ENCODE measurements around the gene MESP2. TPM values are rescaled to one million over a fixed set of nuclear protein-coding genes. Genes with fewer than 3 reads are reported as not detected.

MESP2 gene
- total RNA-seq, 1 experiment from 2014 or later, result 0.70 TPM

GRCh38 chr15:89743011-89743410 lies 33.1 kb upstream of the MESP2 start:
- ChIA-PET CTCF (interaction anchor here (1.3 kb wide), 1 partner anchor 132 kb away, joined by 3 read pairs; no protein-coding TSS in a partner anchor), POLR2A (no interaction called here)
- Mint-ChIP-seq H3K9me3 (ENCODE audit: unreplicated experiment) (no peaks in the 10 kb centered on the region), H3K4me3 (ENCODE audit: unreplicated experiment) (no peak overlapping the region), H3K36me3 (ENCODE audit: insufficient read depth, unreplicated experiment) (no peaks in the 10 kb centered on the region), H3K27me3 (ENCODE audit: insufficient read depth, unreplicated experiment) (peaks cover 3% of the 10 kb centered on the region), H3K27ac (ENCODE audit: unreplicated experiment) (no peak overlapping the region), H3K4me1 (ENCODE audit: low read depth, unreplicated experiment) (no peaks in the 10 kb centered on the region)
- BruUV-seq (replicated peaks), result no TSS peak
- no peaks in the 10 kb centered on the region for H3K27me3 ChIP-seq (replicated peaks; ENCODE audit: control insufficient read depth, insufficient read depth, low read length)
- no peaks in the 10 kb centered on the region for H3K4me1 ChIP-seq
- TF ChIP-seq, protein P1, sequence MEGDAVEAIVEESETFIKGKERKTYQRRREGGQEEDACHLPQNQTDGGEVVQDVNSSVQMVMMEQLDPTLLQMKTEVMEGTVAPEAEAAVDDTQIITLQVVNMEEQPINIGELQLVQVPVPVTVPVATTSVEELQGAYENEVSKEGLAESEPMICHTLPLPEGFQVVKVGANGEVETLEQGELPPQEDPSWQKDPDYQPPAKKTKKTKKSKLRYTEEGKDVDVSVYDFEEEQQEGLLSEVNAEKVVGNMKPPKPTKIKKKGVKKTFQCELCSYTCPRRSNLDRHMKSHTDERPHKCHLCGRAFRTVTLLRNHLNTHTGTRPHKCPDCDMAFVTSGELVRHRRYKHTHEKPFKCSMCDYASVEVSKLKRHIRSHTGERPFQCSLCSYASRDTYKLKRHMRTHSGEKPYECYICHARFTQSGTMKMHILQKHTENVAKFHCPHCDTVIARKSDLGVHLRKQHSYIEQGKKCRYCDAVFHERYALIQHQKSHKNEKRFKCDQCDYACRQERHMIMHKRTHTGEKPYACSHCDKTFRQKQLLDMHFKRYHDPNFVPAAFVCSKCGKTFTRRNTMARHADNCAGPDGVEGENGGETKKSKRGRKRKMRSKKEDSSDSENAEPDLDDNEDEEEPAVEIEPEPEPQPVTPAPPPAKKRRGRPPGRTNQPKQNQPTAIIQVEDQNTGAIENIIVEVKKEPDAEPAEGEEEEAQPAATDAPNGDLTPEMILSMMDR (IDR thresholded peaks at IDR 0.05; ENCODE audit: insufficient read depth in 1 of 2, low read depth in 1 of 2, low read length in 1 of 2, severe bottlenecking in 1 of 2, unreplicated experiment in 1 of 2), result no peak
- DNase-seq, result no peak
- H3K36me3 ChIP-seq (ENCODE audit: control insufficient read depth, insufficient read depth, low read length), result no peaks in the 10 kb centered on the region
- no peak overlapping the region for H3K4me3 ChIP-seq (ENCODE audit: low read depth, low read length)
- intact Hi-C loops (cut with micrococcal nuclease; ENCODE audit: unreplicated experiment), result loop anchor here (5.0 kb wide), 1 partner anchor 344 kb away; no protein-coding TSS in a partner anchor
- H3K9me3 ChIP-seq, result no peaks in the 10 kb centered on the region

DNA sequence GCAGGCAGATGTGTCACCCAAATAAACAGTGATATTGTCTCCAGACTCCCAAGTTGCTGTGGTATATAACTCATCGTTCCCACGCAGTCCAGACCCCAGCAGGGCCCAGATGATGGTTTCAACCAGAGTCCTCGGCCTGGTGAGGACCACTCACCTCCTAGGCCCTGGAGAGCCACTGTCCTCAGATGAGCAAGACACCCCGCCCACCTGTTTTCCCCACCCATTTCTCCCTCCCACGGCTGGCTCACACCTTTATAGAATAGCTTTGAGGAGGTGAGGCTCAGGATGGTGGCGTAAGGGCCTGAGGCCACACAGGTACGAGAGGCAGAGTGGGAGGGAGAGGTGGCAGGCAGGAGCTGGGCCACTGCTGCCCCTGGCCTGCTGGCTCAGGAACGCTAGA lies 32.5 kb upstream of the MESP2 start:
- Mint-ChIP-seq H3K36me3 (ENCODE audit: insufficient read depth, unreplicated experiment) (no peaks in the 10 kb centered on the region), H3K27ac (ENCODE audit: unreplicated experiment) (no peak overlapping the region), H3K27me3 (ENCODE audit: insufficient read depth, unreplicated experiment) (peaks cover 3% of the 10 kb centered on the region), H3K4me3 (ENCODE audit: unreplicated experiment) (no peak overlapping the region), H3K4me1 (ENCODE audit: low read depth, unreplicated experiment) (no peaks in the 10 kb centered on the region), H3K9me3 (ENCODE audit: unreplicated experiment) (no peaks in the 10 kb centered on the region)
- ChIA-PET CTCF (no interaction called here), POLR2A (no interaction called here)
- no peaks in the 10 kb centered on the region for H3K36me3 ChIP-seq (ENCODE audit: control insufficient read depth, insufficient read depth, low read length)
- TF ChIP-seq, protein P1 (IDR thresholded peaks at IDR 0.05; ENCODE audit: insufficient read depth in 1 of 2, low read depth in 1 of 2, low read length in 1 of 2, severe bottlenecking in 1 of 2, unreplicated experiment in 1 of 2), result no peak
- BruUV-seq (replicated peaks), result no TSS peak
- intact Hi-C loops (cut with micrococcal nuclease; ENCODE audit: unreplicated experiment), result loop anchor here (5.0 kb wide), 1 partner anchor 344 kb away; no protein-coding TSS in a partner anchor
- H3K4me1 ChIP-seq, result no peaks in the 10 kb centered on the region
- no peak for DNase-seq
- H3K27me3 ChIP-seq (replicated peaks; ENCODE audit: control insufficient read depth, insufficient read depth, low read length), result no peaks in the 10 kb centered on the region
- no peak overlapping the region for H3K4me3 ChIP-seq (ENCODE audit: low read depth, low read length)
- no peaks in the 10 kb centered on the region for H3K9me3 ChIP-seq

GRCh38 chr15:89745131-89745530 lies 31.0 kb upstream of the MESP2 start:
- no peak overlapping the region for H3K4me3 ChIP-seq (ENCODE audit: low read depth, low read length)
- ChIA-PET CTCF (no interaction called here), POLR2A (no interaction called here)
- DNase-seq, result no peak
- H3K36me3 ChIP-seq (ENCODE audit: control insufficient read depth, insufficient read depth, low read length), result no peaks in the 10 kb centered on the region
- H3K27me3 Mint-ChIP-seq (ENCODE audit: insufficient read depth, unreplicated experiment), result peaks cover 3% of the 10 kb centered on the region
- no peaks in the 10 kb centered on the region for H3K9me3 Mint-ChIP-seq (ENCODE audit: unreplicated experiment)
- H3K9me3 ChIP-seq, result no peaks in the 10 kb centered on the region
- no TSS peak for BruUV-seq (replicated peaks)
- TF ChIP-seq, protein P1 (IDR thresholded peaks at IDR 0.05; ENCODE audit: insufficient read depth in 1 of 2, low read depth in 1 of 2, low read length in 1 of 2, severe bottlenecking in 1 of 2, unreplicated experiment in 1 of 2), result no peak
- no peak overlapping the region for H3K4me3 Mint-ChIP-seq (ENCODE audit: unreplicated experiment)
- no peaks in the 10 kb centered on the region for H3K4me1 Mint-ChIP-seq (ENCODE audit: low read depth, unreplicated experiment)
- no peak overlapping the region for H3K27ac Mint-ChIP-seq (ENCODE audit: unreplicated experiment)
- no peaks in the 10 kb centered on the region for H3K27me3 ChIP-seq (replicated peaks; ENCODE audit: control insufficient read depth, insufficient read depth, low read length)
- intact Hi-C loops (cut with micrococcal nuclease; ENCODE audit: unreplicated experiment), result no loop called here
- H3K36me3 Mint-ChIP-seq (ENCODE audit: insufficient read depth, unreplicated experiment), result no peaks in the 10 kb centered on the region
- H3K4me1 ChIP-seq, result no peaks in the 10 kb centered on the region; the same call in 1 of the 2 replicates

Measured in Caco-2 (cell line).